ENCODE results near the gene GRIN2C.

The GRIN2C gene

DNA sequence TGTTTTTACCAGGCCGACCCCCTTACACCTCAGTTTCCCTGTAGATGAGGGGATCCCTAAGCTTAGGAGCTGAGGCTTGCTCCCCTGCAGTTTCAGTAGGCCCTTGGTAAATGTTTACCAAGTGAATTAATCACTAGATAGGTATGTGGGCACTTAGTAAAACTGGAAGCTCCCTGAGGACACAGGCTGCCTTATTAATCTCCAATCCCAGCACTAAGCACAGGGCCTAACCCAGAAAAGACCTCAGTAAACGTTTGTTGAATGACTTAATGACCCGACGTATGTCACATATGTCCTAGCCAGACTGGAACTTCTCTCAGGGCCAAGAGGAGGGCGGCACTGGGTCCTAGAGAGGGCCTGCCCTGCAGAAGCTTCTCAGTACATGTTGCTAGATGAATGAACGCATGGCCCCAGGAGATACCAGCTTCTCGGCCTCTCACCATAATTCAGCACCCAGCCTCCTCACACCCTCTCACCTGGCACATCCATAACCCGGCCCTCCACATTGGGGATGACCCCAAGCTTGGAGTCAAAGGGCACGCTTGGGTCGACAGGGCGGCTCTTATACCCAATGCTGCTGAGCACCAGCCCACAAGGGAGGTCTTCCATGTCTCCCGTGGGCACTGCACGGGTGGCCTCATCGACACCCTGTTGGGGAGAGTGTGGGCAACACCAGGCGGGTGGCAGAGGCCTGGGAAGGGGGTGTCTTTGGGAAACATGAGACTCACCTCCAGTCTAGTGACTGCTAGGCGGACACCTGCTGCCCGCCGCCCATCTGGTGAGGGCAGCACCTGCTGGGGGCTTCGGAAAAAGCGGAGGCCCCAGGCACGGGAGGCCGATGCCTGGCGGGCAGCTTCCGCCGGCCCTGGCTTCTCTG is 4.0 kb upstream of the GRIN2C start:
- Histone ChIP-seq H3F3A (ENCODE audit: low read depth) (no peaks in the 10 kb centered on the region), H3K9ac (ENCODE audit: low read depth, low read length, poor library complexity, severe bottlenecking) (no peak overlapping the region), H3K27me3 (ENCODE audit: insufficient read depth, low read length, poor library complexity, severe bottlenecking) (no peaks in the 10 kb centered on the region), H3K4me2 (ENCODE audit: low read depth, low read length, poor library complexity, severe bottlenecking) (no peak overlapping the region), H3K9me3 (ENCODE audit: insufficient read depth, low read depth, low read length) (no peaks in the 10 kb centered on the region), H3K79me2 (ENCODE audit: insufficient read depth, low read length) (no peaks in the 10 kb centered on the region), H4K20me1 (ENCODE audit: insufficient read depth, low read length, poor library complexity, severe bottlenecking) (no peaks in the 10 kb centered on the region), H2AFZ (ENCODE audit: low read length) (no peak overlapping the region), H3K4me3 (ENCODE audit: low read length, poor library complexity, severe bottlenecking) (no peak overlapping the region), H3K9me2 (replicated peaks; ENCODE audit: low read depth, low read length) (no peaks in the 10 kb centered on the region), H3K4me1 (ENCODE audit: insufficient read depth, low read length, poor library complexity, severe bottlenecking) (no peaks in the 10 kb centered on the region), H3K36me3 (ENCODE audit: insufficient read depth, low read length) (no peaks in the 10 kb centered on the region)
- TF ChIP-seq EZH2phosphoT487 (IDR thresholded peaks at IDR 0.05; ENCODE audit: borderline replicate concordance): no peak
- TF ChIP-seq, protein P1, sequence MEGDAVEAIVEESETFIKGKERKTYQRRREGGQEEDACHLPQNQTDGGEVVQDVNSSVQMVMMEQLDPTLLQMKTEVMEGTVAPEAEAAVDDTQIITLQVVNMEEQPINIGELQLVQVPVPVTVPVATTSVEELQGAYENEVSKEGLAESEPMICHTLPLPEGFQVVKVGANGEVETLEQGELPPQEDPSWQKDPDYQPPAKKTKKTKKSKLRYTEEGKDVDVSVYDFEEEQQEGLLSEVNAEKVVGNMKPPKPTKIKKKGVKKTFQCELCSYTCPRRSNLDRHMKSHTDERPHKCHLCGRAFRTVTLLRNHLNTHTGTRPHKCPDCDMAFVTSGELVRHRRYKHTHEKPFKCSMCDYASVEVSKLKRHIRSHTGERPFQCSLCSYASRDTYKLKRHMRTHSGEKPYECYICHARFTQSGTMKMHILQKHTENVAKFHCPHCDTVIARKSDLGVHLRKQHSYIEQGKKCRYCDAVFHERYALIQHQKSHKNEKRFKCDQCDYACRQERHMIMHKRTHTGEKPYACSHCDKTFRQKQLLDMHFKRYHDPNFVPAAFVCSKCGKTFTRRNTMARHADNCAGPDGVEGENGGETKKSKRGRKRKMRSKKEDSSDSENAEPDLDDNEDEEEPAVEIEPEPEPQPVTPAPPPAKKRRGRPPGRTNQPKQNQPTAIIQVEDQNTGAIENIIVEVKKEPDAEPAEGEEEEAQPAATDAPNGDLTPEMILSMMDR (conservative IDR thresholded peaks at IDR 0.05; ENCODE audit: low read length): no peak

DNA sequence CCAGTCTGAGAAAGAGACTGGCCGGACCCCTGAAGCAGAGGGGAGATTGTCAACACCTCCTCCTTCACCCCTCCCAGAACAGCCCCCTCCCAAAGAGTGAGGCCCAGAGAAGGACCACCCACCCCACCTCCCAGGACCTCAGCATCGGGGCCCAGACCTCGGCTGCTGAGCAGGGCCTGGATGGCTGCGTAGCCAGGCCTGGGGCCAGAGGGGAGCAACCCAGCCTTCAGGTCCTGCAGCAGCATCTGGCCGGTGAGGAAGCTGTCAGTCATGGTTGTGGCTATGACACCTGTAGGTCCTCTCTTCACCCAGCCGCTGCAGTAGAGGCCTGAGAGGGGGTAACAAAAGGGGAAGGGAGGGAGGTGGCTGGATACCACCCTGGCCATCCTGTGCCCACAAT is 3.2 kb upstream of the GRIN2C start:
- Histone ChIP-seq H3K9me3 (ENCODE audit: insufficient read depth, low read depth, low read length) (no peaks in the 10 kb centered on the region), H3K4me3 (ENCODE audit: low read length, poor library complexity, severe bottlenecking) (no peak overlapping the region), H4K20me1 (ENCODE audit: insufficient read depth, low read length, poor library complexity, severe bottlenecking) (no peaks in the 10 kb centered on the region), H3K4me1 (ENCODE audit: insufficient read depth, low read length, poor library complexity, severe bottlenecking) (no peaks in the 10 kb centered on the region), H3F3A (ENCODE audit: low read depth) (no peaks in the 10 kb centered on the region), H3K27me3 (ENCODE audit: insufficient read depth, low read length, poor library complexity, severe bottlenecking) (no peaks in the 10 kb centered on the region), H3K9ac (ENCODE audit: low read depth, low read length, poor library complexity, severe bottlenecking) (no peak overlapping the region), H2AFZ (ENCODE audit: low read length) (no peak overlapping the region), H3K36me3 (ENCODE audit: insufficient read depth, low read length) (no peaks in the 10 kb centered on the region), H3K4me2 (ENCODE audit: low read depth, low read length, poor library complexity, severe bottlenecking) (no peak overlapping the region), H3K79me2 (ENCODE audit: insufficient read depth, low read length) (no peaks in the 10 kb centered on the region), H3K9me2 (replicated peaks; ENCODE audit: low read depth, low read length) (no peaks in the 10 kb centered on the region)
- TF ChIP-seq, protein P1 (conservative IDR thresholded peaks at IDR 0.05; ENCODE audit: low read length): no peak
- no peak for TF ChIP-seq EZH2phosphoT487 (IDR thresholded peaks at IDR 0.05; ENCODE audit: borderline replicate concordance)

DNA sequence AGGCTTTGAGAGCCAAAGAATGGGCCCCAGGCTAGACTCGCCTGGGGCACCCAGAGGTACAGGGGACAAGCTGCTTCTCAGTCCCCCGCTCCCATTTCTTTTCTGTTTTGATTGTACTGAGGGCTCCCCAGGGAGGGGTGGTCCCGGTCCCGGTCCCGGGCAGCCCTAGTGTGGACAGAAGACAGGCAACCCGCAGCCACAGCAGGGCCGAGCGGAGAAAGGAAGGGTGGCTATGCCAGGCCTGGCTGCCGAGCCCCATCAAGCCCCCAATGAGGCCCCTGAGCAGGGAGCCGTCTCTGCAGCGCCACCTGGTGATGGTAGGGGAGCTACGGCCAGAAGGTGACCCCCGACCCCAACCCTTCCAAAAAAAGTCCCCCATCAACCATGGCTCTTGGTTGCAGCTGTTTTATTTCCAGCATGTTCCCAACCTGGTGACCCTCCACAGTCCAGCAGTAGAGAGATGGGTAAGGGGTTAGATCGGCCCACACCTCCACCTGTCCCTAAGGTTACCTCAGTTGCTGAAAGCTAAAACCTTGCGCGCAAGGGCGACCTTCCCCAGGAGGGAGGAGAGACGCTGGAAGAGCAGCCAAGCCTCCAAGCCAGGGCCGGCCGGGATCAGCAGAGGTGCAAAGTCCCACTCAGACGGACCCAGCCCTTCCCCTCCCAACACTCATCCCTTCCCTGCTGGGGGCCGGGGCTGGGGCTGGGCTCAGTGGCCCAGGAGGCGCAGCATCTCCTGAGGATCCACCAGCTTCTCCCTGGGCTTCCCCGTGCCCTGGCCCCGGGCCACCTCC is 2.6 kb upstream of the GRIN2C start:
- no peak for TF ChIP-seq EZH2phosphoT487 (IDR thresholded peaks at IDR 0.05; ENCODE audit: borderline replicate concordance)
- TF ChIP-seq, protein P1 (conservative IDR thresholded peaks at IDR 0.05; ENCODE audit: low read length): peak; percentile 82
- H3K4me2 ChIP-seq (ENCODE audit: low read depth, low read length, poor library complexity, severe bottlenecking): no peak overlapping the region
- no peaks in the 10 kb centered on the region for H3K9me2 ChIP-seq (replicated peaks; ENCODE audit: low read depth, low read length)
- no peak overlapping the region for H3K9ac ChIP-seq (ENCODE audit: low read depth, low read length, poor library complexity, severe bottlenecking)
- no peaks in the 10 kb centered on the region for H3F3A ChIP-seq (ENCODE audit: low read depth)
- H3K36me3 ChIP-seq (ENCODE audit: insufficient read depth, low read length): no peaks in the 10 kb centered on the region
- H3K79me2 ChIP-seq (ENCODE audit: insufficient read depth, low read length): no peaks in the 10 kb centered on the region
- H4K20me1 ChIP-seq (ENCODE audit: insufficient read depth, low read length, poor library complexity, severe bottlenecking): no peaks in the 10 kb centered on the region
- H3K9me3 ChIP-seq (ENCODE audit: insufficient read depth, low read depth, low read length): no peaks in the 10 kb centered on the region
- no peaks in the 10 kb centered on the region for H3K4me1 ChIP-seq (ENCODE audit: insufficient read depth, low read length, poor library complexity, severe bottlenecking)
- no peak overlapping the region for H2AFZ ChIP-seq (ENCODE audit: low read length)
- H3K27me3 ChIP-seq (ENCODE audit: insufficient read depth, low read length, poor library complexity, severe bottlenecking): no peaks in the 10 kb centered on the region
- H3K4me3 ChIP-seq (ENCODE audit: low read length, poor library complexity, severe bottlenecking): no peak overlapping the region

All from Loucy (cell line).